ENCODE data around the gene ALDH9A1. TPM values are rescaled to one million over a fixed set of nuclear protein-coding genes. Genes with fewer than 3 reads are reported as not detected.

ALDH9A1 gene
- polyA plus RNA-seq, 1 experiment: 43.8 TPM

DNA sequence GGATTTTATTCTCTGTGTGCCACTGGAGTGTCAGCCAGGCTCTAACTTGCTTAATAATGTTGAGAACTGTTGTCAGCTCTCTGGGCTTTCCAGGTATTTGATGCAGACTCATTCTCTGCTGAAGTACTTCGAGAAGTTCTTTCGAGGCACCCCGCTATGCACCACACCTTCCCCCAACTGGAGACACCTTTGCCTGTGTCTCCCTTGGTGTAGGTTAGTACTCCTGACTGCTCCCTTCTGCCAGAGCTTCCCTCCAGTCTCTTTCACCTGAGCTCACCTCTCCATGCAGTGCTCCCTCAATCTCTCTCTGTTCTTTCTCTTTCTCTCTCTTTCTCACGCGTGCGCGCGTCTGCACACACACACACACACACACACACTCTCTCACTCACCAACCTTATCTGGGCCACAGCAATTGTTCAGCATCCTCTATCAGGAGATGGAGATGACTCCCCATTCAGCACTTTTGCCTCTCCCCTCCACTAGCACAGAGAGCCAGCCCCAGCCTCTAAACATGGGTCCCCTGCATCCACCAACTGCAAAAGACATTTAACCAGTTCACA, 81.3 kb downstream of the ALDH9A1 start:
- Histone ChIP-seq H3K4me3 (ENCODE audit: low read depth, low read length) (no peak overlapping the region), H3K27me3 (ENCODE audit: control insufficient read depth, insufficient read depth, low read length) (0 out of 2 replicates have a peak, but pooled peaks cover 1% of the 10 kb centered on the region), H3K36me3 (ENCODE audit: control insufficient read depth, insufficient read depth, low read length) (no peaks in the 10 kb centered on the region)
- no peak for DNase-seq (ENCODE audit: low read depth)
- POLR2A ChIA-PET: no interaction called here
- CTCF ChIA-PET: interaction anchor here (0.7 kb wide), 1 partner anchor 81 kb away, joined by 3 read pairs; the partner anchor contains the start of gene ALDH9A1
- TF ChIP-seq, protein P1, sequence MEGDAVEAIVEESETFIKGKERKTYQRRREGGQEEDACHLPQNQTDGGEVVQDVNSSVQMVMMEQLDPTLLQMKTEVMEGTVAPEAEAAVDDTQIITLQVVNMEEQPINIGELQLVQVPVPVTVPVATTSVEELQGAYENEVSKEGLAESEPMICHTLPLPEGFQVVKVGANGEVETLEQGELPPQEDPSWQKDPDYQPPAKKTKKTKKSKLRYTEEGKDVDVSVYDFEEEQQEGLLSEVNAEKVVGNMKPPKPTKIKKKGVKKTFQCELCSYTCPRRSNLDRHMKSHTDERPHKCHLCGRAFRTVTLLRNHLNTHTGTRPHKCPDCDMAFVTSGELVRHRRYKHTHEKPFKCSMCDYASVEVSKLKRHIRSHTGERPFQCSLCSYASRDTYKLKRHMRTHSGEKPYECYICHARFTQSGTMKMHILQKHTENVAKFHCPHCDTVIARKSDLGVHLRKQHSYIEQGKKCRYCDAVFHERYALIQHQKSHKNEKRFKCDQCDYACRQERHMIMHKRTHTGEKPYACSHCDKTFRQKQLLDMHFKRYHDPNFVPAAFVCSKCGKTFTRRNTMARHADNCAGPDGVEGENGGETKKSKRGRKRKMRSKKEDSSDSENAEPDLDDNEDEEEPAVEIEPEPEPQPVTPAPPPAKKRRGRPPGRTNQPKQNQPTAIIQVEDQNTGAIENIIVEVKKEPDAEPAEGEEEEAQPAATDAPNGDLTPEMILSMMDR (IDR thresholded peaks at IDR 0.05; ENCODE audit: insufficient read depth, low read depth, low read length): no peak

DNA sequence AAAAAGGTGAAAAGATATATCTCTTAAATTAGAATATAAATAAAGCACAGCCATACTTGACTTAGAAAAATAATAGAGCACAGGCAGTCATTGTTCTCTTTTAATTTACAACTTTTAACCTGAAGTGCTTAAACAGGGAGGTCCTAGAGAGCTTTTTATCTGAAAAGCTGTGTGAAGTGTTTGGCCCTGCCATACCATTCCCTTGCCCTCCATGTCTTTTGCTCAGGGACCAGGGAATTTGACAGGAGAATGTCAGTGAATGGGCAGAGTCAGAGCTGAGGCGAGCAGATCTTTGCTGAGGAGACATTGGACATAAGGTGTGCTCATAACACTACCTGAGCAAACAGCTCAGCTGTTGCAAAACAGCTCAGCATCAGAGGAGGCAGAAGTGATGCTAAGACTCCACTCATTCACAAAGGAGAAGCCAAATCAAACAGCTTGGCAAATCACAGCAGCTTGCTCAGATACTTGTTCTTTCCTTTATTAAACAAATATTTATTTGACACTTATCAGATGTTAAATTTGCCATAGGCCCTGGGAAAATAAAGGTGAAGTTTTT, 82.2 kb downstream of the ALDH9A1 start:
- Histone ChIP-seq H3K36me3 (ENCODE audit: control insufficient read depth, insufficient read depth, low read length) (no peaks in the 10 kb centered on the region), H3K27me3 (ENCODE audit: control insufficient read depth, insufficient read depth, low read length) (peaks cover 1% of the 10 kb centered on the region; the same call in 1 of the 2 replicates), H3K4me3 (ENCODE audit: low read depth, low read length) (no peak overlapping the region)
- ChIA-PET POLR2A (no interaction called here), CTCF (interaction anchor here (0.7 kb wide), 1 partner anchor 82 kb away, joined by 3 read pairs; the partner anchor contains the start of gene ALDH9A1)
- no peak for DNase-seq (ENCODE audit: low read depth)
- TF ChIP-seq, protein P1 (IDR thresholded peaks at IDR 0.05; ENCODE audit: insufficient read depth, low read depth, low read length): no peak

Other genes starting within 250 kb of the ALDH9A1 start
- not detected in 2 replicates for gene LRRC52, start 154.6 kb downstream of the ALDH9A1 start, polyA plus RNA-seq (2011; rRNA removed)
- 220 and 261 TPM in 2 replicates for gene MGST3, start 67.3 kb downstream of the ALDH9A1 start, polyA plus RNA-seq (2011; rRNA removed)
- 203 and 244 TPM in 2 replicates for gene TMCO1, start 70.3 kb upstream of the ALDH9A1 start, polyA plus RNA-seq (2011; rRNA removed)
- gene UCK2, start 129.1 kb upstream of the ALDH9A1 start, polyA plus RNA-seq (2011; rRNA removed): 53.4 and 57.7 TPM in 2 replicates

Measured in BJ (cell line).